ENCODE results near the gene PHLDB1. TPM values are rescaled to one million over a fixed set of nuclear protein-coding genes. Genes with fewer than 3 reads are reported as not detected.

PHLDB1 gene
- total RNA-seq, 3 donors from 2014 or later = 104 to 150 (median 109) TPM

- Histone ChIP-seq H3K36me3 (no peaks in the 10 kb centered on the region), H3K9me3 (no peaks in the 10 kb centered on the region), H3K4me1 (peaks cover 4 to 7% of the 10 kb centered on the region in 2 donors), H3K27ac (no peak overlapping the region), H3K27me3 (no peaks in the 10 kb centered on the region), H3K4me3 (no peak overlapping the region)
- DNase-seq (ENCODE audit: low spot score in 2 of 2) = no peak
- no peak for TF ChIP-seq POLR2AphosphoS5 (IDR thresholded peaks at IDR 0.05)
- no peak for TF ChIP-seq POLR2A (IDR thresholded peaks at IDR 0.05)
- no peak for TF ChIP-seq CTCF (IDR thresholded peaks at IDR 0.05)
- intact Hi-C loops (cut with DNase I; ENCODE audit: low total_unique reads) = no loop called here
These were observed 55.2 kb downstream of the PHLDB1 start for GRCh38 chr11:118662401-118663271.

GRCh38 chr11:118663381-118663780 lies 56.0 kb downstream of the PHLDB1 start:
- intact Hi-C loops (cut with DNase I; ENCODE audit: low total_unique reads) = no loop called here
- no peak overlapping the region for H3K4me3 ChIP-seq
- no peaks in the 10 kb centered on the region for H3K36me3 ChIP-seq
- no peak overlapping the region for H3K27ac ChIP-seq
- TF ChIP-seq POLR2A (IDR thresholded peaks at IDR 0.05) = no peak
- no peak for TF ChIP-seq POLR2AphosphoS5 (IDR thresholded peaks at IDR 0.05)
- no peak for TF ChIP-seq CTCF (IDR thresholded peaks at IDR 0.05)
- H3K27me3 ChIP-seq = no peaks in the 10 kb centered on the region
- H3K9me3 ChIP-seq = no peaks in the 10 kb centered on the region
- no peak for DNase-seq (ENCODE audit: low spot score in 2 of 2)
- peaks cover 4 to 7% of the 10 kb centered on the region in 2 donors for H3K4me1 ChIP-seq

- H3K4me3 ChIP-seq = no peak overlapping the region
- no peaks in the 10 kb centered on the region for H3K27me3 ChIP-seq
- TF ChIP-seq POLR2AphosphoS5 (IDR thresholded peaks at IDR 0.05) (no peak), CTCF (IDR thresholded peaks at IDR 0.05) (no peak), POLR2A (IDR thresholded peaks at IDR 0.05) (no peak)
- no peaks in the 10 kb centered on the region for H3K9me3 ChIP-seq
- no peak overlapping the region for H3K27ac ChIP-seq
- intact Hi-C loops (cut with DNase I; ENCODE audit: low total_unique reads) = no loop called here
- H3K36me3 ChIP-seq = no peaks in the 10 kb centered on the region
- peaks cover 4 to 7% of the 10 kb centered on the region in 2 donors for H3K4me1 ChIP-seq
- DNase-seq (ENCODE audit: low spot score in 2 of 2) = no peak
These were observed 56.5 kb downstream of the PHLDB1 start for GRCh38 chr11:118663902-118664301.

DNA sequence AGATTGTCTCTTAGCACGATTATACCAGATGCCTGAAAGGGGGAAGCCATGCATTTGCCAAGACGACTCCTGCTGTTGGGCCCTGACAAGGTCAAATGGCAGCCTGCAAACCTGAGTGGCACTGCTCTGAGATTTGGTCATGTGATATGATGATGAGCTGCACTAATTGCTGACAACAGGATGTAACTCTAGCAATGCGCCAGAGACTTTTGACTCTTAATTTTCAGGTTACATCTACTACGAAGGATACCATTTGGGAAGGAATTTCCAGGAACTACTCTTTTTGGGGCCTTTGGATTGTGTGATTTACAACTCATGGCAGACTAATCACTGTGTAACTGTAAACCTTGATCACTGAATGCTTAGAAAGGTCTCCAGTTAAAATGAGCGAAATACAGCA lies 59.0 kb downstream of the PHLDB1 start:
- Histone ChIP-seq H3K27ac (no peak overlapping the region), H3K4me3 (no peak overlapping the region), H3K27me3 (no peaks in the 10 kb centered on the region), H3K9me3 (no peaks in the 10 kb centered on the region), H3K4me1 (no peaks in the 10 kb centered on the region), H3K36me3 (no peaks in the 10 kb centered on the region)
- intact Hi-C loops (cut with DNase I; ENCODE audit: low total_unique reads) = no loop called here
- no peak for TF ChIP-seq POLR2AphosphoS5 (IDR thresholded peaks at IDR 0.05)
- no peak for TF ChIP-seq POLR2A (IDR thresholded peaks at IDR 0.05)
- TF ChIP-seq CTCF (IDR thresholded peaks at IDR 0.05) = no peak
- DNase-seq (ENCODE audit: low spot score in 2 of 2) = no peak

GRCh38 chr11:118670063-118670462 lies 62.6 kb downstream of the PHLDB1 start:
- Histone ChIP-seq H3K9me3 (no peaks in the 10 kb centered on the region), H3K36me3 (no peaks in the 10 kb centered on the region), H3K27me3 (no peaks in the 10 kb centered on the region), H3K4me1 (no peaks in the 10 kb centered on the region), H3K27ac (no peak overlapping the region), H3K4me3 (no peak overlapping the region)
- no peak for DNase-seq (ENCODE audit: low spot score in 2 of 2)
- intact Hi-C loops (cut with DNase I; ENCODE audit: low total_unique reads) = no loop called here
- no peak for TF ChIP-seq POLR2AphosphoS5 (IDR thresholded peaks at IDR 0.05)

Data from breast epithelium (tissue), 4 donors.